Aorta (tissue), 5 donors: Measurements from ENCODE around the gene LRRC3B. TPM values are rescaled to one million over a fixed set of nuclear protein-coding genes. Genes with fewer than 3 reads are reported as not detected.

Experiments used
- ATAC-seq: fragments of 200-7000 bp; cut with Tn5 transposase; one replicate; pipeline ENCODE4 v1.9.1; 2022; ENCODE audit warnings: moderate library complexity; ENCODE audit not compliant: low FRiP score
- DNase-seq, 2 donors: peaks; one replicate each; pipeline ENCODE4 v3.0.0-alpha.2; 2020
- H3K27ac ChIP-seq, 2 donors: one replicate each; pipeline ENCODE4 v1.5.1; 2013; ENCODE audit warnings: low read length in 2 of 2, mild to moderate bottlenecking in 2 of 2, moderate library complexity in 2 of 2, control low read depth in 1 of 2, inconsistent platforms in 1 of 2, low read depth in 1 of 2
- H3K27me3 ChIP-seq, 2 donors: one replicate each; pipeline ENCODE4 v1.6.1; 2013; ENCODE audit warnings: control low read depth in 1 of 2, low read length in 1 of 2, mild to moderate bottlenecking in 1 of 2, moderate library complexity in 1 of 2; ENCODE audit not compliant: insufficient read depth in 2 of 2, control insufficient read depth in 1 of 2
- H3K36me3 ChIP-seq, 2 donors: one replicate each; pipeline ENCODE4 v1.6.1; 2013; ENCODE audit warnings: control low read depth in 1 of 2, low read length in 1 of 2, mild to moderate bottlenecking in 1 of 2; ENCODE audit not compliant: insufficient read depth in 2 of 2, control insufficient read depth in 1 of 2
- H3K4me1 ChIP-seq, 2 donors: one replicate each; pipeline ENCODE4 v1.6.1; 2013; ENCODE audit warnings: low read length in 2 of 2, control low read depth in 1 of 2, mild to moderate bottlenecking in 1 of 2, moderate library complexity in 1 of 2; ENCODE audit not compliant: insufficient read depth in 2 of 2, control insufficient read depth in 1 of 2
- H3K4me3 ChIP-seq, 2 donors: one replicate each; pipeline ENCODE4 v1.5.1; 2013; ENCODE audit warnings: low read length in 2 of 2, control low read depth in 1 of 2, mild to moderate bottlenecking in 1 of 2
- H3K9me3 ChIP-seq: one replicate; pipeline ENCODE4 v1.6.1; 2013; ENCODE audit warnings: mild to moderate bottlenecking, low read length; ENCODE audit not compliant: control insufficient read depth
- WGBS, 2 donors: extraction: QIAGEN DNeasy Blood & Tissue Kit; methylation state at CpG; one replicate each; pipeline ENCODE4 v1.1.7; 2013; 5-methylcytosine and 5-hydroxymethylcytosine counted together
- intact Hi-C, 2 donors: fragments of 100-400 bp; cut with DNase I; formaldehyde crosslinking; loops; one replicate each; pipeline versions ENCODE4 v1.14.2 to v1.15.0; 2022
- polyA plus RNA-seq, 2 donors: library from polyadenylated mRNA; stranded (reverse); fragments of 200-250 nt; gene quantifications; one replicate each; pipeline ENCODE4 v1.2.3, GENCODE V29; 2013
- total RNA-seq, 2 donors: library from RNA; stranded (reverse); fragmentation: NEBNext Ultra II Directional; extraction: Animal tissue kit (Norgen Biotek cat#: 25700); gene quantifications; one replicate each; pipeline ENCODE4 v1.2.1, GENCODE V29; 2021
- donor health status: healthy with polysubstance abuse.
- donor health status: Bipolar disorder and iron deficiency.
- donor health status: DM: no; HTN: no; CAD: no.
- donor health status: DM: no; HTN: no; CAD: no.
- donor health status: DM: yes; HTN: yes; CAD: no.

Gene LRRC3B
- total and polyA plus RNA-seq, 4 donors: 0.19 to 0.78 TPM; not detected in 2

DNA sequence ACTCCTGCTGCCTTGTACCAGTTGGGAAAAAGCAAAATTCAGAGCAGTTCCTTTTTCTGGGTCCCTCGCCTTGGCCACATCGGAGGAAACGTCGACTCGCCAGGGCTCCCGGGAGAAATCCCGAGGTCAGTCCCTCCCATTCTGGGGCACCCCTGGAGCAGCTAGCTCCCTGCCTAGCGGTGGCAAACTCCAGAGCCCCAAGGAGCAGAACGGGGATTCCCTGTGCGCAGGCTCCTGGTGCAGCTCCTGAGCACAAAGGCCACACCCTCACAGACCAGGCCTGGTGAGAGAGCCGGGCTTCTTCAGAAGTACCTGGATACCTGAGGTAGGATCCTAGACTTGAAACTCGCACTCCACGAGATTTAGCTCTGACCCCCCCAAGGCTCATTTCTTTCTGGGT is 2.6 kb downstream of the LRRC3B start:
- Histone ChIP-seq H3K9me3 (no peaks in the 10 kb centered on the region), H3K4me3 (no peak overlapping the region), H3K27me3 (no peaks in the 10 kb centered on the region), H3K36me3 (no peaks in the 10 kb centered on the region), H3K27ac (no peak overlapping the region), H3K4me1 (no peaks in the 10 kb centered on the region)
- ATAC-seq: no peak
- intact Hi-C loops: no loop called here
- 81 to 85% methylated on average over 13 of the region's 13 CpGs for WGBS, 2 donors
- no peak for DNase-seq

- Histone ChIP-seq H3K4me1 (no peaks in the 10 kb centered on the region), H3K36me3 (no peaks in the 10 kb centered on the region), H3K9me3 (no peaks in the 10 kb centered on the region), H3K27ac (no peak overlapping the region), H3K27me3 (no peaks in the 10 kb centered on the region), H3K4me3 (no peak overlapping the region)
- intact Hi-C loops: no loop called here
- WGBS, 2 donors: 93 to 94% methylated on average over 4 of the region's 4 CpGs
- ATAC-seq: no peak
- no peak for DNase-seq
Observed at GRCh38 chr3:26627080-26627479, 4.5 kb downstream of the LRRC3B start.

DNA sequence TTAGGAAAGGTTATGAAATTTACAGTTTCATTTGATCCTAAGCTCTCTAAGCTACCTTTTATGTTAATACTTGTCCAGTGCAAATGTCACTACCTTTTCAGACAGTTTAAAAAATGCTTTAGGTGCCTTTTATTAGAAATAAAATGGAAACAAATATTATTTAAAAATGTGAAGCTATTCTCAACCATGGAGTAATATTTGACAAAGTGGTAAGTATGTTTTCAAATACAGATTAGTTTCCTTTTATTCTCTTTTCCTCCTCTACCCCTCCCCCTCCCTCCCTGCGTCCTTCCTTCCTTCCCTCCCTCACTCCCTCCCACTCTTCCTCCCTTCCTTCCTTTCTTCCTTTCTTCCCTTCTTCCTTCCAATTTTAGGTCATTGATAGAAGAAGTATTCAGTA is 6.3 kb downstream of the LRRC3B start:
- no peaks in the 10 kb centered on the region for H3K27me3 ChIP-seq
- H3K27ac ChIP-seq: no peak overlapping the region
- H3K9me3 ChIP-seq: no peaks in the 10 kb centered on the region
- no peak for DNase-seq
- H3K36me3 ChIP-seq: no peaks in the 10 kb centered on the region
- H3K4me3 ChIP-seq: no peak overlapping the region
- WGBS, 2 donors: 90 to 100% methylated on average over 1 of the region's 1 CpG
- H3K4me1 ChIP-seq: no peaks in the 10 kb centered on the region
- intact Hi-C loops: no loop called here
- ATAC-seq: no peak

DNA sequence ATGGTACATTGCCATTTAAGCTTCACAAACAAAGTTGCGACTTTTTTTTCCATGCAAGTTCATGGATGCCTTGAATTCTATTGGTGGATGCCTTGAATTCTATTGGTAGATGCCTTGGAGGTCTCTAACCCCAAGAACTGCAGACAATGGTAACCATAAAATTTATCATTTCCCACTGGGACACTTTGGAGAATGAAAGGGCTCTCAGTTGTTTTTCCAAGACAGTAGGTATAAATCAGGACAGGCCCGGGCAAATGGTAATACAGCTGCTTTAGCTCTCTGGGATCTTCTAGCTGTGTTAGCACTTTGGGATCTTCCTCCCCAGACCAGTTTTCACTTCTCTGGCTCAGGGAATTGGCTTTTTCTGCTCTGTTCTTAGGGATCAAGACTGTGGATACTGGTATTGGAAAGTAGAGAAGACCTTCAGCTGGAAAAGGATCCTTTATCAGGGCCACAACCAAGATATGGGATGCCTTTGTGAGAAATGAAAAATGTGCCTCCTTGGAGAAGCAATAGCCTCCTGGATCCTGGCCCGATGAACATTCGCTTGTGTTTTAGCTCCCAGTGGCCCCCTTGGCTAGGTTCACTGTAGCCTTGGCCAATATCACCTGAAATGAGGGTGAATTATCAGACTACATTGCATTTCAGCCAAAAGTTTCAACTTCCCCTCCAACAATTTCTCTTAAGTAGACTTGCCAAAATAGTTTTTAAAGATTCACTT is 8.3 kb downstream of the LRRC3B start:
- H3K4me1 ChIP-seq: no peaks in the 10 kb centered on the region
- no peaks in the 10 kb centered on the region for H3K36me3 ChIP-seq
- H3K9me3 ChIP-seq: no peaks in the 10 kb centered on the region
- no peak overlapping the region for H3K4me3 ChIP-seq
- H3K27me3 ChIP-seq: no peaks in the 10 kb centered on the region
- no peak overlapping the region for H3K27ac ChIP-seq
- 87 to 89% methylated on average over 4 of the region's 4 CpGs for WGBS, 2 donors
- no peak for ATAC-seq
- intact Hi-C loops: no loop called here
- no peak for DNase-seq

DNA sequence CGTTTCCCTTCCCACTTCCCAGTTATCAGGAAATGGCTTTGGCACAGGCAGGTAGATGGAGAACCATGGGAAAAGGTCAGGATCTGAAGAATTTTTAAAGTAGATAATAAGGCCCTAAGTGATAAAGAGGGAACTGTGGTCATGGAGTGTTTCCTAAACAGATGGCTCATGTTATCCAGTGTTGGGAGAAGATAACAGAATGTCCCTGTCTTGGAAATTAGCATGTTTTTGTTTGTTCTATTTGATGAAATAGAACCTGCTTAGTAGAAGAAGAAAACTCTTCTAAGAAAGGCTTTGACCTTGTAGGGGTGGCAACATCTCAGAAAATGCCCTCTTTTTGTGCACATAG is 8.8 kb downstream of the LRRC3B start:
- Histone ChIP-seq H3K4me1 (no peaks in the 10 kb centered on the region), H3K4me3 (no peak overlapping the region), H3K27ac (no peak overlapping the region), H3K27me3 (no peaks in the 10 kb centered on the region), H3K36me3 (no peaks in the 10 kb centered on the region), H3K9me3 (no peaks in the 10 kb centered on the region)
- 83 to 86% methylated on average over 1 of the region's 1 CpG for WGBS, 2 donors
- ATAC-seq: no peak
- intact Hi-C loops: no loop called here
- no peak for DNase-seq

DNA sequence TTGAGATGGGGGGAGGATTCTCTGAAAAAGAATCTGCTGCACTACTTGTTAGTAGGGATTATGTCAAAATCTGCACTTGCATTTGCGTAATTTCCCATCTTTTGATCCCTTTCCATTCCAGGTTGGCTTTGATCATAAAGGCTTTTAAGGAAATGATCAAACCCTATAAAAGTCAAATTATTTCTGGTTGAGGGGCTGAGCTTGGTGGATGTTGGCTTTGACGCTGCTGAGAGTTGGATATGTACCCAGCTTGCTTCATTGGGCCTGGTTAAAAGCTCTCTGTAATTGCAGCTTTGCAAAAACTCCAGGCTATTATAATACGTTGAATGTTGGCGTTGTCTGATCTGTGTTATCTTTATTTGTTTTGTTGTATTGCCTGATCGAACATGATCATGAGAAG is 12.0 kb downstream of the LRRC3B start:
- no peaks in the 10 kb centered on the region for H3K4me1 ChIP-seq

GRCh38 chr3:26636096-26636727 is 13.6 kb downstream of the LRRC3B start:
- no peak overlapping the region for H3K27ac ChIP-seq
- DNase-seq: no peak
- ATAC-seq: no peak
- no peaks in the 10 kb centered on the region for H3K4me1 ChIP-seq
- no peaks in the 10 kb centered on the region for H3K36me3 ChIP-seq
- H3K9me3 ChIP-seq: no peaks in the 10 kb centered on the region
- 97 to 100% methylated on average over 1 of the region's 1 CpG for WGBS, 2 donors
- intact Hi-C loops: no loop called here
- H3K27me3 ChIP-seq: no peaks in the 10 kb centered on the region
- no peak overlapping the region for H3K4me3 ChIP-seq

More for the DNA sequence above, 12.0 kb downstream of the LRRC3B start:
- Histone ChIP-seq H3K27ac (no peak overlapping the region), H3K36me3 (no peaks in the 10 kb centered on the region), H3K9me3 (no peaks in the 10 kb centered on the region), H3K27me3 (no peaks in the 10 kb centered on the region), H3K4me3 (no peak overlapping the region)
- 71 to 83% methylated on average over 5 of the region's 5 CpGs for WGBS, 2 donors
- intact Hi-C loops: no loop called here
- no peak for ATAC-seq
- DNase-seq: no peak

- ATAC-seq (no peak), DNase-seq (no peak)
- Histone ChIP-seq H3K27me3 (no peaks in the 10 kb centered on the region), H3K4me1 (no peaks in the 10 kb centered on the region), H3K36me3 (no peaks in the 10 kb centered on the region), H3K9me3 (no peaks in the 10 kb centered on the region), H3K27ac (no peak overlapping the region), H3K4me3 (no peak overlapping the region)
- intact Hi-C loops: no loop called here
Observed at GRCh38 chr3:26637698-26638097, 15.1 kb downstream of the LRRC3B start.

DNA sequence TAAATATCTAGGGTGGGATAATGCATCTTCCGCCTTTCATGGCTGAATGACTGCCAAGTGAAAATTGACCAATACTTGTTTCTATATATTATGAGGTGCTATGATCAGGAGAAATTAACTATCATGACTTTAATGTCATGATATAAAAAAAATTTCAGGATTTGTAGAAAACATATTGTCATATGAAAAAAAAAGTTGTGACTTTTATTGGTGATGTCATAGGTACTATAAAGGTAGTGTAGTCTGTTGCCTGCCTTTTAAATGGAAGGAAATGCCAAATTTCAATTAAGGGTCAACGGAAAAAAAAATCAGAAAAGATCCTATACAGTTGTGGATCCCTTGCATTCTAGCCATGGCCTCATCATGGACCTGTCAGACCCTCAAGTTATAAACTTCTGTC is 15.5 kb downstream of the LRRC3B start:
- no peak for DNase-seq
- no peaks in the 10 kb centered on the region for H3K36me3 ChIP-seq
- no peak overlapping the region for H3K27ac ChIP-seq
- no peak overlapping the region for H3K4me3 ChIP-seq
- no peak for ATAC-seq
- intact Hi-C loops: no loop called here
- H3K9me3 ChIP-seq: no peaks in the 10 kb centered on the region
- 92 to 95% methylated on average over 2 of the region's 2 CpGs for WGBS, 2 donors
- H3K4me1 ChIP-seq: no peaks in the 10 kb centered on the region
- no peaks in the 10 kb centered on the region for H3K27me3 ChIP-seq
